Erythroblast (primary cell): ENCODE results near the gene CMTR1.

Source experiments
- GATA1 ChIP-seq: IDR thresholded peaks from 2 replicates; pipeline ENCODE4 v1.6.1; 2011; ENCODE audit warnings: low read depth, mild to moderate bottlenecking, control low read depth, low read length, moderate library complexity
- POLR2A ChIP-seq: IDR thresholded peaks from 2 replicates; pipeline ENCODE4 v1.6.1; 2011; ENCODE audit warnings: mild to moderate bottlenecking, low read length

- no peak for TF ChIP-seq POLR2A
- TF ChIP-seq GATA1 = no peak
Observed at GRCh38 chr6:37435816-37436215, 2.8 kb downstream of the CMTR1 start.
